Skin of body (tissue), 2 donors: ENCODE measurements around the gene ATP8A2. TPM values are rescaled to one million over a fixed set of nuclear protein-coding genes. Genes with fewer than 3 reads are reported as not detected.

Experiments used
- DNase-seq: peaks from one replicate; lab custom pipeline; 2025; lab: John Stamatoyannopoulos, UW
- total RNA-seq: library from RNA; depleted of rRNA; stranded (reverse); fragments of >200 nt; gene quantifications from one replicate; pipeline ENCODE4 v1.2.3, GENCODE V29; 2014

The ATP8A2 gene
- total RNA-seq, 1 donor from 2014 or later = 1.1 TPM

DNA sequence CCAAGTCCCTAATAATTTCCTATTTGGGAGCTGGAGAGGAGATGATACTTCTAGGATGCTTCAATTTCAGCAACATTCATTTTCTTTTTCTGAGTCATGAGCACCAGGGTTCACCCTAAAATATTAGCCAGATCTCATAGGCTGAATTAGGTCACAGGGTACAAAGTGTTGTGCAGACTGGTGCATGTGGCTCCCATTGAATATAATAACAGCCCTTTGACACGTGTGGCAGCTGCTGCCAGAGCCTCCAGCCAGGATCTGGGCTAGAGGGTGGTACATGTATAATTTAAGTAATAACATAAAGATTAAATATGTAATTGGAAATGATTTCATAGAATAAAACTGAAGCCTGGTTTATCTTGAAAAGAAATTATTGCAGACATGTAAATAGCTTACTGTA, 244.9 kb downstream of the ATP8A2 start:
- no peak for DNase-seq

- DNase-seq = no peak
Observed at GRCh38 chr13:25619897-25620296, 248.1 kb downstream of the ATP8A2 start.

DNA sequence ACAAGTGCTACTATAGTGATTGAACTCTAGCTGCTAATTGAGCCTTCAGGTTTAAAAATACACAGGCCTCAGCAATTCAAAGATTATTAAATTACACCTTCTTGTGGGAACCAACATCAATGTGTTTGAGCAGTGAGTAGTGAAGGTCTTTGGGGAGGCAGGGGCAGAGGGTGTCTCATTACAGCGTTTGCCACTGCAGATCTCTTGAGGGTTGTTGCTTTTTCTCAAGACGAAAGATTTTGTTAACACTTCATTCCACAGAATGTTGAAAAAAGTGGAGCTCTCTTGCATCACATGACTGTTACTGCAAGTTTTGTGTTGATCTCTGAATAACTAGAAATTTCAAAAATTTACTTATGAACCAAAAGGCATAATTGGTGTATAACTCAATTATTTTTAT, 253.6 kb downstream of the ATP8A2 start:
- no peak for DNase-seq

- no peak for DNase-seq
Observed at GRCh38 chr13:25630329-25630900, 258.6 kb downstream of the ATP8A2 start.

- DNase-seq = no peak
Observed at GRCh38 chr13:25632166-25632888, 260.6 kb downstream of the ATP8A2 start.

GRCh38 chr13:25633093-25633492, 261.3 kb downstream of the ATP8A2 start:
- no peak for DNase-seq

DNA sequence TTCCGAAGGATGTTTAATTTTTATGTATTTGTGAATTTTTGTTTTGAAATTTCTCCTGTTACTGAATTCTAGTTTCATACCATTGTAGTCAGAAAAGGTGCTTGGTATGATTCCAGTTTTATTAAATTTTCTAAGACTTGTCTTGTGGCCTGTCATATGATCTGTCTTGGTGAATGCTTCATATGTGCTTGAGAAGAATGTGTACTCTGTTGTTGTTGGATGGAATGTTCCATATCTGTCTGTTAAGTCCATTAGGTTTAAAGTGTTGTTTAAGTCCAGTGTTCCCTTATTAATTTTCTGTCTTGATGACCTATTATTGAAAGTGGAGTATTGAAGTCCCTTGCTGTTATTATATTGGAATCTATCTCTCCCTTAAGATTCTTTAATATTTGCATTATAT, 273.9 kb downstream of the ATP8A2 start:
- no peak for DNase-seq

- no peak for DNase-seq
Observed at GRCh38 chr13:25649001-25649633, 277.3 kb downstream of the ATP8A2 start.

GRCh38 chr13:25652764-25653163, 281.0 kb downstream of the ATP8A2 start:
- no peak for DNase-seq

DNA sequence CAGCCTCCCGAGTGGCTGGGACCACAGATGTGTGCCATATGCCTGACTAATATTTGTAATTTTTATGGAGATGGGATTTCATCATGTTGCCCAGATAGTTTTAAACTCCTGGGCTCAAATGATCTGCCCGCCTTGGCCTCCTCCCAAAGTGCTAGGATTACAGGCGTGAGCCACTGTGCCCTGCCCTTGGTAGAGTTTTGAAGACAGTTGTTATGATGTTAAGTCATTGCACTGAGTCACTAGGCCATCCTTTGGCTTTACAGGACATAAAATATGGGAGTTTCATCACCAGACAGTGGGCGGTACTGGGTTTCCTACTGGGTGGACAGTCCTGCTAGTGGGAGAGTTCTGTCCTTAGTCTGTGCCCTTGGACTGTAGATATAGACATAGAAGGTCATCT, 282.5 kb downstream of the ATP8A2 start:
- no peak for DNase-seq

- no peak for DNase-seq
Observed at GRCh38 chr13:25657157-25657556, 285.4 kb downstream of the ATP8A2 start.

DNA sequence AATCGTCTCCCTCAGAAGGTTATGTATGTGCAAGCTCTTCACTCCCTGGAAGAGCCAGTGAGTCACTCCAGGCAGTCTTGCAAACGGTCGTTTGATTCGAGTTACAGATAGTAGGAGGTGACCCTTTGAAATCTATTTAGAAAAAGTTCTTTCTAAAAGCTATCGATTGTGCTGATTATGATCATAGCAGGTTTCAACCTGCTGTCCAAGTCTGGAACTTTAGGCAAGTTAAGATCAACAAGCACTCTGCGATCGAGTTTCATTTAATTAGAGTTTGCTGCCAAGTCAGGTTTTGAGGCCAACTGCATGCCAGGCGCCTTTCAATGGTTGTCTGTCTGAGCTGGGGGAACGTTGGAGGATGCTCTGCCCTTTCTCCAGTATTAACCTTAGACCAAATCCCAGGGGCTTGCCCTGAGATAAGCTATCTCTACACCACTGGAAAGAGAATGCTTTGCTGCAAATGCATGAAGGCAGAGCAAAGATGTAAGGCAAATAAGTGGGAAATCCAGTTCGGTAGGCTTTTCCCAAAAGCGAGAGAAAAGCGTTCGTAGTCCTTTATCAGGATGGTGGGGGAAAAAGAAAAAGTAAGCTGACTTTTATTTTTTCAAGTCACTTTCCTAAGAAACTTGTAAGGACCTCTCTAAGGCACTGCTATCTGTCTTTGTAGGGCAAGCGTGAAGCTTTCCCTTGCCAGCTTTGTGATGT, 287.5 kb downstream of the ATP8A2 start:
- no peak for DNase-seq

DNA sequence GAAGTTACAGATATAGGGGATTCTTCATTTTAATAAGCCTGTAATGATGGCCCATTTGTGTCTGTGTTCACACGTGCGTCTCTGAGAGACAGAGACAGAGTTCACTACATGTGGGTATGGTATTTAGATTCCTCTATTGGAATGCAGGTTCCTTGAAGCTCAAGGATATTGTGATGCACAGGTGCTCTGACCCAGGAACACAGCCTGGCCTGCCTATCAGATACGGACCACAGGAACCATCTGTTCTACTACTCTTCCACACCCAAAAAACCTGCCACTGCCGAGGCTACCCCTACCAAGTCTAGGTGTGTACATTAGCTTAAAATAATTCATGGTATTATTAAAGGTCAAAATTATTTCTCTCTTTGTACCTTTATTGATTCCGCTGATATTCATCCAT, 289.2 kb downstream of the ATP8A2 start:
- DNase-seq = no peak

GRCh38 chr13:25662516-25662915, 290.7 kb downstream of the ATP8A2 start:
- DNase-seq = no peak

DNA sequence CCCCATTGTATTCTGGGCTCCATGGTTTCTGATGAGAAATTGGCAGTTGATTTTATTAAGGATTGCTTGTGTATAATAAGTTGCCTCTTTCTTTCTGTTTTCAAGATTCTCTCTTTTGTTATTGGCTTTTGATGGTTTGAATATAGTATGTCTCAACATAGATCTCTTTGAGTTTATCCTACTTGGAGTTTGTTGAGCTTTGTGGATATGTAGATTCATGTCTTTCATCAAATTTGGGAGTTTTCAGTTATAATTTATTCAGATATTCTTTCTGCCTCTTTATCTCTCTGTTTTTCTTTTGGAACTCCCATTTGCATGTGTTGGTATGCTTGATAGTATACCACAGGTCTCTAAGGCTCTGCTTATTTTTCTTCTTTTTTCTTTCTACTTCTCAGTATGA, 296.6 kb downstream of the ATP8A2 start:
- no peak for DNase-seq

DNA sequence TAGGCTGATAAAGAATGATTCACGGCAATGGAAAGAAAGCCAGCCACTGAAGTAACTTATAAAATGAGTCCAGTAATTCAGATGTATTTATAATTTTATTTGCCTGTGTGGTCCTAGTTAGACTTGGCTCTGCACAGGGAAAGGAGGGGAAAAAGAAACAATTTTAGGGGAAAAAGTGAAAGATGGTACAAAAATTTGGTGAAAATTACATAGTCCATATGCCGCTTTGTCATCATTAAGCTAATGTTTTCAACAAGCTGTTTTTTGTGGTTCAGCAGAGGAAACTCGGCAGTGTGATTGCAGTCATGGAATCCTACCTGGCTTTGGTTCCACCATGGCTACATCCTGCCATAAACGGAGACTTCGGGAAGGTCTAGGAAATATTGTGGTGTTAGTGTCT, 301.9 kb downstream of the ATP8A2 start:
- no peak for DNase-seq

DNA sequence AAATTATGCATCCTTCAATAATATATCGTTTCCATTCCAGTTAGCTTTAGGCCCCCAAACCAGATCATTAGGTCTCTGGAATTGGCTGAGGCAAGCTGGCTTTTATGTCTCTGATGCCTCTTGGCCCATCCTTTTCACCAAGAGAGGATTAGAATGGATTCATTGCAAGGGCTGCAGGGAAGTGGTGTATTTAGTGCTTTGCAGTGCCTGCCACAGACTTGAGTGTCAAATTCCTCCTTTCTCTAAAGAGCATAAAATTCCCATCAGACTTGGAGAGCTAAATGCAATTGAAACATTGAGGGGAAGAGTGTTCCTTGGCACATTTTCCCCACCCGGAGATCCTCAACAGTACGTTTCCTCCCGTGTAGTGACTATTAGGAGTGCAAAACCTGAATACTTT, 302.6 kb downstream of the ATP8A2 start:
- no peak for DNase-seq

GRCh38 chr13:25675060-25675459, 303.3 kb downstream of the ATP8A2 start:
- DNase-seq = no peak

DNA sequence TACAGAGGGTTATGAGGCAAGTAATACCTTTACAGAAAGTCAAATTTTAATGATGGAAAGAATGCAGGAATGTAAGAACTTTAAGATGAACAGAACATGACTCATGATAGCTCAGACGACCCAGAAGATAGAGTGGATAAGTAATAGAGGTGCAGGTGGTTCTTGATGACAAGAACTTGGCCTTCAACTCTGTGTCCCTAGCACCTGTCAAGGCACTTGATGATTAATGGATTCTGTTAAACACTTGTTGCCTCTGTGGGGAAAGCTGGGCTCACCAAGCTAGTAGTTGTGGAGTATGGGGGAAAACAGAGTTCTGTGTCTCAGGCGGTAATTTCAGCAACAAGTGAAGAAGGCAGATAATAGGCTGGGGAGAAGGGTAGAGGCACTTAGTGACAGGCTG, 306.2 kb downstream of the ATP8A2 start:
- no peak for DNase-seq

- no peak for DNase-seq
Observed at GRCh38 chr13:25678398-25678797, 306.6 kb downstream of the ATP8A2 start.

DNA sequence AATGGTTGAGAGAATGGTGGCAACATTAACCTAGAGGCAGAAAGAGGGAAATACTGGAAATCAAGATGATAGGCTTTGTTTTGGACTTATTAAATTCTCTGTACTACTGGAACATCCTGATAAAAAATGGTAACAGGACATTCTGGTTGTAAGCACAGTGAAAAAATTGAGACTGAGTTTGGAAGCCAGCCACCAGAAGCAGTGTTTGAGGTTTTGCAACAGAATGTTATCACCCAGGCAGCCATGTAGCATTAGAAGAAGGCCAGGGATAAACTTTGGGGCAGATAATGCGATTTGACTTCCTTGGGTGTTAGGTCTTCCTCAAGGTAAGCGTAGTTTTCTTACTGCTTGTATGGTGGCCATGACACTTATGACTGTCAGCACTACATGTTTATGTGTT, 307.4 kb downstream of the ATP8A2 start:
- DNase-seq = no peak

DNA sequence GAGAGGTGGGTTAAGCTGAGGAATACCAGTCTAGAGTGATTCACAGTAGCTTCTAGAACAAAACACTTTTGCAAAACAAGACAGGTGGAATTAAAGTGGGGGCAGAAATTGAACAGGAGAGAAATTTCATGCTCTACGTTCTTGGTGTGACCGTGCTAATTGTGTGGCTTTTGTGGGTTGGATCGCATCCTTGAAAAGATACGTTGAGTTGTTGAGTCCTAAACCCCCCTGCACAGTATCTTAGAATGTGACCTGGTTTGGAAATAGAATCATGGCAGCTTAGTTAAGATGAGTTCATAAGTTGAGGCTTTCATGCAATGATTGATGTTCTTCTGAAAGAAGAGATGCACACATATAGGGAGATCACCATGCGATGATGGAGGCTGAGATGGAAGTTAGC, 308.2 kb downstream of the ATP8A2 start:
- DNase-seq = no peak
